ENCODE results near the gene EIF4G3.

The EIF4G3 gene

DNA sequence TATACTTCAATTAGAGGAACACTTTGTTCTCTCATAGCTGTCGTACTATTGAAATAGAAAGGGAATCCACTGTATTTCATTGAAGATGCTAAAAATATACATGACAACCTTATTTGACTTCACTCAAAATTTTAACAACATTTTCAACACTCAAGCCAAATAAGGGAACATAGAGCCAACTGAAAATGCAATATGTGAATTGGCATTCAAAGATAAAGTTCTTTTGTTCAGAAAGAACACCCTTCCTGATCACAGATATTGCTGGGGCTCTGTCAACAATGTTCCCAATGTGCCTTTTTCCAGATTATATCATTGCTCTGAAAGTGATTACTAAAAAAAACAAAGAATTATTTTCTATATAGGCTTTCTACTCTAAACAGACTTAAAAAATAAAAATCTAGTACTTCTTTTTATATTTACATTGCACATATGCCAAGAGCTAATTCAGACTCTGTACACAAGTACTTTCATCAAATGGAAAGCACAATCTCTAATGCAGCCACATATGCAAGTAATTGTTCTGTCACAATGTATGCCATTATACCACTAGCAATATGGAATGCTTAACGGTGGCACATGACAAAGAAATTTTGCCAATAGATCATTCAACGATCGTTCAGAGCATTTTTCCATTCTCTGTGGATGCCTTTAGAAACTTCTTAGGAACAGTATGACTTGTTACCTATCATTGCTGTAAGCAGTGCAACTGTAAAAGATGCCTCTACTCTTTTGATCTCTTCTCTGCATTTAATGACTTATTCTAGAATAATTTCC lies 171.0 kb downstream of the EIF4G3 start:
- Mint-ChIP-seq H3K36me3 (peaks cover 13% of the 10 kb centered on the region), H3K27ac (no peak overlapping the region), H3K4me3 (no peak overlapping the region)

DNA sequence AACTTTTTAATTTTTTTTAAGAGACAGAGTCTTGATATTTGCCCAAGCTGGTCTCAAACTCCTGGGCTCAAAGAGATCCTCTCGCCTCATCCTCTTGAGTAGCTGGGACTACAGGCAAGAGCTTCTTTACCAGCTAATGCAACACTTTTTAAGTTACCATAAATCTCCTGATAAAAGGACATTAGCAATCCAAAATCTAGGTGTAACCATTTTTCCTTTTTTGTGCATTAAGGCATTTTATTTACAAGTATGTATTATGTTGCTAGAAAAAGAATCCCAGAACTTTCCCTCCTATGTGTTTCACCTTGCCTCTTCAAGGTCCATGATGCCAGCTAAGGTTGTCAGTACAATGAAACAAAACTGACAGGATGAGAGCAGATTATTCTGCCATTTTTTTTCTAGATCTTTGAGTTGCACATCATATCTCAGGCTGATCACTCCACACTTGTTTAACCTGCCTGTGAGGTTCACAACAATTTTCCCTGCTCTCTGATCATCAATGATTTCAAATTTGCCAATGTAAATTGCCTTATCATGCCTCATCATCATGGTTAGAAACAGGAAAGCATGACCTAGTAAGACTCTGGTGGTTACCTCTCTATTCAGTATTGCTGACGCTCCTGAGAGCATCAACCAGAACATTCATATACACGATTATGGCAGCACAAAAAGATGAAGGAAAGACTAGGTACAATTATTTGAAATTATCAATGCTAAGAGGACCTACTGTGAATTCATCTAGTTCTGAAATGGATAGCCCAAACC lies 173.2 kb downstream of the EIF4G3 start:
- no peak overlapping the region for H3K27ac Mint-ChIP-seq
- peaks cover 20% of the 10 kb centered on the region for H3K36me3 Mint-ChIP-seq
- H3K9me3 Mint-ChIP-seq, result no peaks in the 10 kb centered on the region
- no peaks in the 10 kb centered on the region for H3K27me3 Mint-ChIP-seq
- ATAC-seq, result no peak
- H3K4me3 Mint-ChIP-seq, result no peak overlapping the region
- no peaks in the 10 kb centered on the region for H3K4me1 Mint-ChIP-seq

More for the DNA sequence above, 171.0 kb downstream of the EIF4G3 start:
- no peaks in the 10 kb centered on the region for H3K27me3 Mint-ChIP-seq
- H3K4me1 Mint-ChIP-seq, result no peaks in the 10 kb centered on the region
- H3K9me3 Mint-ChIP-seq, result no peaks in the 10 kb centered on the region
- ATAC-seq, result no peak

DNA sequence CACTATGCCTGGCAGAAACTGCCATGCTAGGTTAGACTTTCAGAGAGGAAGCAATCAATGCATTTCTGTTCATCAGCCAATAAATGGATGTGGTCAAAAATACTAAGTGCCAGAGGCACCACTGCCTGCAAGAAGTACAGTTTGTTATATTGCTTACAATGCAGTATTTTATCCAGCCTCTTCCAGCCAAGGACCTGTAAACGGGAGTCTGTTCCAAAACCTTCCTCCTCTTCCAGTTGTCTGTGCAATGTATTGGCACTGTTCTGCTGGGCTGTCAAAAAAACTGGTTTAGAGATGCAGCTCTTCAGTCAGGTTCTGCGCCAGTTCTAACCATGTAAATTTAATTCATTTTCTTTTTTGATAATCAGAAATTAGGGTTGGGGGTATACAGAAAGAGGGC lies 175.7 kb downstream of the EIF4G3 start:
- peaks cover 26% of the 10 kb centered on the region for H3K36me3 Mint-ChIP-seq
- peaks cover 5% of the 10 kb centered on the region for H3K4me1 Mint-ChIP-seq
- no peak overlapping the region for H3K27ac Mint-ChIP-seq
- H3K27me3 Mint-ChIP-seq, result no peaks in the 10 kb centered on the region
- ATAC-seq, result no peak
- H3K4me3 Mint-ChIP-seq, result no peak overlapping the region
- no peaks in the 10 kb centered on the region for H3K9me3 Mint-ChIP-seq

DNA sequence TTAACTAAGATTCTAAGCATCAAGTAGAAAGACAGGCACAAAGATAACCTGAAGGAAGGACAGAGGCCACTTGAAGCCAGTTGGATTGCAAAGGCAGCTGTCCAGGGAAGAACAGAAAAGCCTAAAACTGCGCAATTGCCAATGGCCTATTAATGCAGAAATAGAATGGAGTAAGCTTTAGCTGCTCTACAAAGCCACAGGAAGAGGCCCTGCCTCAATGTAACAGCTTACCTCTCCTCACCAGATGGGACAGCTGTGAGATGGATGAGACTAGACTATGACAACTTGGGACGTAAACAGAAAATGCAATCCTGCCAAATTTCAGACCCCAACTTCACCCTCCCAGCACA lies 176.5 kb downstream of the EIF4G3 start:
- Mint-ChIP-seq H3K4me1 (peaks cover 5% of the 10 kb centered on the region), H3K27me3 (no peaks in the 10 kb centered on the region), H3K4me3 (no peak overlapping the region), H3K27ac (no peak overlapping the region), H3K36me3 (peaks cover 26% of the 10 kb centered on the region), H3K9me3 (no peaks in the 10 kb centered on the region)
- no peak for ATAC-seq

DNA sequence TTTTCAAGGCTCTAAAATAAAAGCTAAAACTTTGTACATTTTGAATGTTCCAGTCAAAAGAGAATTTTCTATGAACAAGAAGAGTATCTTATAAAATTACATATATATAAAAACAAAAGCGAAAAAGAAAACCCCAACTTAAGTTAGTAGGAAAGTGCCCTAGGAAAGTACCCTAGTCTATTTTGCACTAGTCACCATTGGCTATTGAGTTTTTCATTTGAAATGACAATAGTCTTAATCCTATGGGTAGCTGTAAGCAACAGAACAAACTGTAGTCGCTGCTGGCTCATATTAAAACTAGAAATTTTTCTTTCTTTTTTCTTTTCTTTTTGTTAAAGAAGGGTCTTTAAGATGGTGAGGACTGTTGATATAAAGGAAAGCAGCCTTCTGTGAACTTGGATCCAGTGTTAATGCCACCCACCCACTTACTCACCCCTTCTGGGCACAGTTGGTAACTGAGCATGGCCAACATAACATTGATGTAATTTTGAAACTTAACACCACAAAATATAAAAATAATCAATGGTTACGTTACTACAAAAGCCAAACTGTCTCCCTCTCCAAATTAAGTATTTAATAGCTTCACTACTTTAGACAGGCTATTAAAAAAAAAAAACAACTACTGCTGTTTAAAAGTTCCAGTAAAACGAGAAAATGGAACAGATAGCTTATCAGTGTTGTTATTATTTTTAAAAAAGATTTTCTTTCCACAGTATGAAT lies 177.0 kb downstream of the EIF4G3 start:
- H3K27me3 Mint-ChIP-seq, result no peaks in the 10 kb centered on the region
- peaks cover 5% of the 10 kb centered on the region for H3K4me1 Mint-ChIP-seq
- no peak for ATAC-seq
- H3K27ac Mint-ChIP-seq, result no peak overlapping the region
- H3K4me3 Mint-ChIP-seq, result no peak overlapping the region
- H3K9me3 Mint-ChIP-seq, result no peaks in the 10 kb centered on the region
- H3K36me3 Mint-ChIP-seq, result peaks cover 26% of the 10 kb centered on the region

DNA sequence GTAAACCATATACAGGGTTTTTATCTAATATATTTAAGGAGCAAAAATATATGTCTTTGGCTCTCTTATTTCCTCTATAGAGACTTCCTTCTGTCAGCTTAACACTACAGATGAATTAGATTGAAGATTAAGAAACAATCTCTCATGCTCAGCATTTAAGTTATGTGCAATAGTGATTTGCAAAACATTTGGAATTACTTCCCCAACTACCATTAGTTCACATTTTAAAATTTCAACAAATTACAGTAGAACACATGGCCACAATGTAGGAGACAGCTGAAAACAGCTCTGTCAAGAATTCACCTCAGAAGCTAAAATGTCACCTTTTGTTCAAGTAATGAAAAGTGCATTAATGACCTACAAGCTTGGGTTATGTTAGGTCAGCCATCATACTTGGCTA lies 177.9 kb downstream of the EIF4G3 start:
- Mint-ChIP-seq H3K9me3 (no peaks in the 10 kb centered on the region), H3K36me3 (peaks cover 26% of the 10 kb centered on the region), H3K4me1 (peaks cover 7% of the 10 kb centered on the region), H3K27me3 (no peaks in the 10 kb centered on the region), H3K4me3 (no peak overlapping the region), H3K27ac (no peak overlapping the region)
- ATAC-seq, result no peak

DNA sequence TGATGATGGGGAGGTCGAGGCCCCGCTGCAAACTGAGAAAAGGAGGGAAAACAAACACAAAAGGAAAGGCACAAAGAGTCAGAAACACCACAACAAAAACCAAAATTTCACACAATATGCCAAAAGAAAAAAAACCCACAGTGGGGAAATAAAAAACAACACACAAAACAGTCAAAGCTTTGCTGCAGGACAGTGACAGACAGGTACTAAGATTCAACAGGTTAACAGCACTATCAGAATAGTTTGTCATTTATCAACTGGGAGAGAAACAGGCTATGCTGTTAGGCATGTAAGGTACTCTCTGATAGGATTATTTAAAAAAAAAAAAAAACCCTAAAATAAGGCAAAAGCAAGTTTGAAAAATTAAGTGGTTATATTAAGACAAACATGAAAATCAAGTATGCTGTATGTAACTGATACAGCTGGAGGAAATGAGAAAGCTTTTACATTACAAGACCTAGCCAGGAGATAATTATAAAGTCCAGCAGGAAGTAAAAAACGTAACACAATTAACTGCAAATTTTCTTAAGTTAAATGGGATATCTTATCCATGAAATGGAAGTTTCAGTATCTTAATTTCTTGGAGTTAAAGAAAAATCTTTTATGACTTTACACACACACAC lies 179.0 kb downstream of the EIF4G3 start:
- Mint-ChIP-seq H3K27me3 (no peaks in the 10 kb centered on the region), H3K4me1 (peaks cover 17% of the 10 kb centered on the region), H3K9me3 (no peaks in the 10 kb centered on the region), H3K27ac (no peak overlapping the region), H3K4me3 (no peak overlapping the region), H3K36me3 (peaks cover 26% of the 10 kb centered on the region)
- no peak for ATAC-seq

DNA sequence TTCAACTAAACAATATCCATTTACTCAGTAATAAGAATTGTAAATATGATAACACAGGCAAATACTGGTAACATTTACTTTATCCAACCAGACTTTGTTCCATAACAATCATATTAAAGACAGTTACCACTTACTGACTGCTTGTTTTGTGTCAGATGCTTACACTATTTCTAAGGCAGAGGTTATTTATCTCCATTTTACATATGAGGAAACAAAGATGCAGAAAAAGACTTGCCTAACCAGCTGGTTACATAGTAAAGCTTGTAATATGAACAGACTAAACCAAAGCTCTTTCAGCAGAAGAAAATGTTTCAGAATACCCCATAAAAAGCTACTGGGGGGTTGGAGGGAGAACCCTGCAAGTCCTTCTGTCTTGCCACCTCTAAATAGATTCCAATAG lies 180.1 kb downstream of the EIF4G3 start:
- no peak overlapping the region for H3K27ac Mint-ChIP-seq
- H3K4me1 Mint-ChIP-seq, result peaks cover 23% of the 10 kb centered on the region
- no peaks in the 10 kb centered on the region for H3K27me3 Mint-ChIP-seq
- no peak overlapping the region for H3K4me3 Mint-ChIP-seq
- no peaks in the 10 kb centered on the region for H3K9me3 Mint-ChIP-seq
- H3K36me3 Mint-ChIP-seq, result peaks cover 22% of the 10 kb centered on the region
- ATAC-seq, result no peak

DNA sequence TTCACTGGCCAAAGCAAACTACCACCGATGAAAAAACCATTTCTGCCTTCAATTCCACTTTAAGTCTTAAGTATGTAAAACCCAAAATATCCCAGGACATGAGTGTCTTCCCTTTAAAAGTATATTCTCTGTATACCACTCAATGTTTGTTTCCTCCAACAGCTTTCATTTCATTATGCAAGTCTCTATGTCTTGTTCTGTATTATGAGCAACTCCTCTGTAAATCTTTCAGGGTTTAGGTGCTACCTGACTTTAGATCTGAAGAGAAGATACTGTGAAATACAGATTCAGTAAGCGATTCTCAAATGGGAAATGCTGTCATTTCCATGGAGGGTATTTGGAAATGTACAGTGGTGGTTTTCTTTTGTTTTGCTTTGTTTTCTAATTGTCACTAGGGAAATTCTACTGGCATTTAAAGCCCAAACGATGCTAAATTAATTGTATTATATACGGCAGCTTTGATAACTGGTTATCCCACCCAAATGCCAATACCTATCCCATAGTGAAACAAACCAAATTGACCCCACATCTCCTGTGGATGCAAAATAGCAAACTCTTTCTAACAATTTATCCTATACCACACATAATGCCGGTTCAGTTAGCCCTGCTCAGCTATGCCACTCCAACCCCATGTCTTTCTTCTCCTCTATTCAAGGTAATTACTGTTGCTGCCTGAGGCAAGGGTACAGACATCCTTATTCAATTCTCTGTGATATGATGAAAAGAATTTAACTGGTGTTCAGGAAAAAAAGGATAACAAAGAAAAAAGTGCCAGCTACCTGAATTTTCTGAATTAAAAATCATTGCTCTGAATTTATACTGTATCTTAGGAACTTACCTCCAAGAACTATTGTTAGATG lies 182.8 kb downstream of the EIF4G3 start:
- H3K4me3 Mint-ChIP-seq, result no peak overlapping the region
- peaks cover 23% of the 10 kb centered on the region for H3K4me1 Mint-ChIP-seq
- no peak for ATAC-seq
- H3K27me3 Mint-ChIP-seq, result no peaks in the 10 kb centered on the region
- no peak overlapping the region for H3K27ac Mint-ChIP-seq
- H3K36me3 Mint-ChIP-seq, result peaks cover 16% of the 10 kb centered on the region
- H3K9me3 Mint-ChIP-seq, result no peaks in the 10 kb centered on the region

DNA sequence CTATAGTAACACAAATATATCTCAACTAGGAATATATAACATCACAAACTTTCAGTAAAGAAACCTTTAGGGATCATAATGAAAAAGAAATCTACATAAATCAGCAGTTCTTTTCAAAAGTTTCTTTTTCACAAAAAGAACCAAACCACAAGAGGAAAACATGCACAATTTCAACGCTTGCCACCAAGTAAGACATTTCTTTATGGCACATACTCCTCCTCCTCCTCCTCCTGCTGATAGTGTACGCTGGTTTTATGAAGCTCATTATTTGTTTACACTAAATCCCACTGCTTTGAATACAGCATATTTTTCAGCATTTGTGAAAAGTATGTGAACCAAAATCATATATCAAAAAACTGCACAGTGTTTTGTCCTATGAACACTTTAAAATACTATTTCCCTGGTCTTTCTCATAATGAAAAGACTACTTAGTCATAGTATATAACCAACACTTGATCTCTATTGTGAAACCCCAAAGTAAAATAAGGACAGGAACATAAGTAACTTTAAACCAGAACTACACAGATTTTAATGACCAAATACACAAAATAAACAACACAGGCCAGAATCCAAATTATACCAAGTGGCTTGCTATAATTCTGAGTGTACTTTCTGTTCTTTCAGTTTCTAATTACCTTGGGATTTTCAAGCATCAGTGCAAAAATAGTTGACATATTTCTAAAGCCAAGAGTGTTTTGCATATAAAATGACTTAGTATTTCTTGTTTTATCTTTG lies 184.2 kb downstream of the EIF4G3 start:
- Mint-ChIP-seq H3K36me3 (peaks cover 16% of the 10 kb centered on the region), H3K27ac (no peak overlapping the region), H3K4me1 (peaks cover 21% of the 10 kb centered on the region), H3K4me3 (no peak overlapping the region), H3K27me3 (no peaks in the 10 kb centered on the region), H3K9me3 (no peaks in the 10 kb centered on the region)
- no peak for ATAC-seq

DNA sequence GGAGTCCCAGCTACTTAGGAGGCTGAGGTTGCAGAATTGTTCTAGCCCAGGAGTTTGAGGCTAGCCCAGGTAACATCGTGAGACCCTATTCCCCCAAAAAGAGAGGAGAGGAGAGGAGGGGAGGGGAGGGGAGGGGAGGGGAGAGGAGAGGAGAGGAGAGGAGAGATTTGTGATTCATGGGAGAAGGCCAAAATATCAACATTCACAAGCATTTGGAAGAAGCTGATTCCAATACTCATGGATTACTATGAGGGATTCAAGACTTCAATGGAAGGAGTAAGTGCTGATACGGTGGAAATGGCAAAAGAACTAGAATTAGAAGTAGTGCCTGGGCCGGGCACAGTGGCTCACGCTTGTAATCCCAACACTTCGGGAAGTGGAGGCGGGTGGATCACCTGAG lies 187.8 kb downstream of the EIF4G3 start:
- Mint-ChIP-seq H3K27ac (peak overlapping the region; percentile 22), H3K9me3 (no peaks in the 10 kb centered on the region), H3K4me1 (peaks cover 17% of the 10 kb centered on the region), H3K4me3 (no peak overlapping the region), H3K36me3 (peaks cover 24% of the 10 kb centered on the region), H3K27me3 (no peaks in the 10 kb centered on the region)
- ATAC-seq, result no peak

DNA sequence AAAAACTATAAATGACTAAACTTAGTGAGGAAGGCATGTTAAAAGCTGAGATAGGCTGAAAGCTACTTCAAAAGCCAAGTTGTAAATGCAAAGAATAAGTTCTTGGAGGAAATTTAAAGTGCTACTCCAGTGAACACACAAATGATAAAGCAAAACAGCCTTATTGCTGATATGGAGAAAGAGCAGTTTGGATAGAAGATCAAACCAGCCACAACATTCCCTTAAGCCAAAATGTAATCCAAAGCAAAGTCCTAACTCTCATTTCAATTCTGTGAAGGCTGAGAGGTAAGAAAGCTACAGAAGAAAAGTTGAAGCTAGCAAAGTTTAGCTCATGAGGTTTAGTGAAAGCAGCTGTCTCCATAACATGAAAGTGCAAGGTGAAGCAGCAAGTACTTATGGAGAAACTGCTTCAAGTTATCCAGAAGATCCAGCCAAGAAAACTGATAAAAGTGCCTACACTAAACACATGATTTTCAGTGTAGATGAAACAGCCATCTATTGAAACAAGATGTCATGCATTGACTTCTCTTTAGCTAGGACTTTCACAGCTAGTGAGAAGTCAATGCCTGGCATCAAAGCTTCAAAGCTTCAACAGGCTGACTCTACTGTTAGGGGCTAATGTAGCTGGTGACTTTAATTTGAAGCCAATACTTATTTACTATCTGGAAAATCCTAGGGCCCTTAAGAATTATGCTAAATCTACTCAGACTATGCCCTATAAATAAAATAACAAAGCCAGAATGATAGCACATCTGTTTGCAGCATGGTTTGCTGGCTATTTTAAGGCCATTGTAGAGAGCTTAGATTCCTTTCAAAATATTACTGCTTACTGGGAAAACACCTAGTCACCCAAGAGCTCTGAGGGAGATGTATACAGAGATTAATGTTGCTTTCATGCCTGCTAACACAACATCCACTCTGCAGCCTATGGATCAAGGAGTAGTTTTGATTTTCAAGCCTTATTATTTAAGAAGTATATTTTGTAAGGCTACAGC lies 188.6 kb downstream of the EIF4G3 start:
- H3K36me3 Mint-ChIP-seq, result peaks cover 24% of the 10 kb centered on the region
- H3K9me3 Mint-ChIP-seq, result no peaks in the 10 kb centered on the region
- H3K27ac Mint-ChIP-seq, result peak overlapping the region; percentile 22
- H3K4me3 Mint-ChIP-seq, result no peak overlapping the region
- no peak for ATAC-seq
- H3K4me1 Mint-ChIP-seq, result peaks cover 9% of the 10 kb centered on the region
- no peaks in the 10 kb centered on the region for H3K27me3 Mint-ChIP-seq

DNA sequence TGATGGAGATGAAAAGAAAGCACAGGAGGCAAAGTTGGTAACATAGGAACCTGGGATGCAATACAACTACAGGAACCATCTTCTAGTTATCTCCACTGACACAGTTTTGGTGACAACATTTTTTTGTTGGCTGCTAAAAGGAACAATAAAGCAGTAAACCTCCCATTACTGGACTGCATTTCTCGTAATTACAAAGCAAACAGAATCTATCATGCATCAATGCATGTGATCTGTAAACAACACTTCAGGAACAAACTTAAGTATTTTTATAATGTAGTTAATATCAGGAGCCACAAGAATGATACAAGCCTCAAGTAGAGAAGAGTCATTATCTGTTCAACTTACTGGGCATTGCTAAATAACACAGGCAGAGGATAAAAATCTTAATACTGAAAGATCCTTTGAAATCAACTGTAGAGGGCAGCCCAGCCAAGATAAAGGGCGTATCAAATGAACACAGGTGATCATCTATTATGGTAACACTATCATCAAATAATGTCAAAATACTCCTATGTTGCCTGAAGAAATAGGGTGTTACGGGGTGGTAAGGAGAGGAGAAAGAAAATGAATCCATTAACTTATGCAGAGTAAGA lies 193.3 kb downstream of the EIF4G3 start:
- no peaks in the 10 kb centered on the region for H3K4me1 Mint-ChIP-seq
- no peak overlapping the region for H3K4me3 Mint-ChIP-seq
- H3K36me3 Mint-ChIP-seq, result peaks cover 26% of the 10 kb centered on the region
- H3K9me3 Mint-ChIP-seq, result no peaks in the 10 kb centered on the region
- H3K27me3 Mint-ChIP-seq, result no peaks in the 10 kb centered on the region
- peak overlapping the region; percentile 14 for H3K27ac Mint-ChIP-seq
- ATAC-seq, result no peak
